Measurements from ENCODE around the gene ACAN.
"Not testable (repeated sequence)": the region's sequence is repeated elsewhere in the genome, so short reads cannot be mapped to it uniquely, and the experiment has no call there.

ACAN gene

GRCh38 chr15:88913017-88913849 lies 110.0 kb downstream of the ACAN start, which contains the start of gene MFGE8:
Gene MFGE8, minus strand, starts transcription at chr15:88913379. Its CDS starts 60 bp downstream, at chr15:88913319.
- Mint-ChIP-seq H3K27ac (ENCODE audit: low read depth) (peak within 1 kb of the TSS; percentile 88), H3K9me3 (no peaks in the 10 kb centered on the region), H3K4me3 (peak within 1 kb of the TSS; percentile 94), H3K36me3 (ENCODE audit: insufficient read depth) (no peaks in the 10 kb centered on the region), H3K27me3 (peaks cover 23% of the 10 kb centered on the region), H3K4me1 (peaks cover 10% of the 10 kb centered on the region)
- DNase-seq (ENCODE audit: low spot score in 2 of 2): peak; percentile 27 to 46
- peak; percentile 89 for ATAC-seq (replicated peaks; ENCODE audit: extremely low read depth, poor library complexity, severe bottlenecking)

- ATAC-seq (replicated peaks; ENCODE audit: extremely low read depth, poor library complexity, severe bottlenecking) (no peak), DNase-seq (ENCODE audit: low spot score in 2 of 2) (no peak)
- peaks cover 28% of the 10 kb centered on the region for H3K27me3 Mint-ChIP-seq
- H3K27ac Mint-ChIP-seq (ENCODE audit: low read depth): peak overlapping the region; percentile 88
- H3K4me3 Mint-ChIP-seq: peak overlapping the region; percentile 94
- H3K4me1 Mint-ChIP-seq: peaks cover 10% of the 10 kb centered on the region
- no peaks in the 10 kb centered on the region for H3K9me3 Mint-ChIP-seq
- H3K36me3 Mint-ChIP-seq (ENCODE audit: insufficient read depth): no peaks in the 10 kb centered on the region
Observed at GRCh38 chr15:88913850-88914169, 110.6 kb downstream of the ACAN start.

GRCh38 chr15:88915354-88915753 lies 112.1 kb downstream of the ACAN start:
- Mint-ChIP-seq H3K36me3 (ENCODE audit: insufficient read depth) (no peaks in the 10 kb centered on the region), H3K4me1 (peaks cover 10% of the 10 kb centered on the region), H3K4me3 (no peak overlapping the region), H3K27ac (ENCODE audit: low read depth) (no peak overlapping the region), H3K27me3 (peaks cover 44% of the 10 kb centered on the region), H3K9me3 (no peaks in the 10 kb centered on the region)
- ATAC-seq (replicated peaks; ENCODE audit: extremely low read depth, poor library complexity, severe bottlenecking) (no peak), DNase-seq (ENCODE audit: low spot score in 2 of 2) (no peak)

- ATAC-seq (replicated peaks; ENCODE audit: extremely low read depth, poor library complexity, severe bottlenecking): no peak
- Mint-ChIP-seq H3K9me3 (no peaks in the 10 kb centered on the region), H3K36me3 (ENCODE audit: insufficient read depth) (no peaks in the 10 kb centered on the region), H3K27me3 (peaks cover 47% of the 10 kb centered on the region), H3K27ac (ENCODE audit: low read depth) (no peak overlapping the region), H3K4me3 (no peak overlapping the region), H3K4me1 (peaks cover 5% of the 10 kb centered on the region)
- DNase-seq (ENCODE audit: low spot score in 2 of 2): no peak
Observed at GRCh38 chr15:88917760-88918159, 114.5 kb downstream of the ACAN start.

GRCh38 chr15:88918738-88919137 lies 115.5 kb downstream of the ACAN start:
- Mint-ChIP-seq H3K36me3 (ENCODE audit: insufficient read depth) (no peaks in the 10 kb centered on the region), H3K4me1 (peaks cover under 1% of the 10 kb centered on the region), H3K4me3 (no peak overlapping the region), H3K27ac (ENCODE audit: low read depth) (no peak overlapping the region), H3K9me3 (no peaks in the 10 kb centered on the region), H3K27me3 (peaks cover 47% of the 10 kb centered on the region)
- DNase-seq (ENCODE audit: low spot score in 2 of 2): no peak
- ATAC-seq (replicated peaks; ENCODE audit: extremely low read depth, poor library complexity, severe bottlenecking): no peak

- H3K4me3 Mint-ChIP-seq: no peak overlapping the region
- no peaks in the 10 kb centered on the region for H3K9me3 Mint-ChIP-seq
- DNase-seq (ENCODE audit: low spot score in 2 of 2): no peak
- H3K27ac Mint-ChIP-seq (ENCODE audit: low read depth): no peak overlapping the region
- H3K4me1 Mint-ChIP-seq: no peaks in the 10 kb centered on the region
- H3K36me3 Mint-ChIP-seq (ENCODE audit: insufficient read depth): no peaks in the 10 kb centered on the region
- H3K27me3 Mint-ChIP-seq: peaks cover 47% of the 10 kb centered on the region
- ATAC-seq (replicated peaks; ENCODE audit: extremely low read depth, poor library complexity, severe bottlenecking): no peak
Observed at GRCh38 chr15:88920186-88920891, 117.1 kb downstream of the ACAN start.

- not testable (repeated sequence) for H3K27ac Mint-ChIP-seq (ENCODE audit: low read depth); H3K4me3 Mint-ChIP-seq; ATAC-seq (replicated peaks; ENCODE audit: extremely low read depth, poor library complexity, severe bottlenecking); H3K9me3 Mint-ChIP-seq; DNase-seq (ENCODE audit: low spot score in 2 of 2); H3K36me3 Mint-ChIP-seq (ENCODE audit: insufficient read depth); H3K4me1 Mint-ChIP-seq
- H3K27me3 Mint-ChIP-seq: peaks cover 46% of the 10 kb centered on the region
Observed at GRCh38 chr15:88920892-88921435, 117.7 kb downstream of the ACAN start.

Measured in central memory CD8-positive, alpha-beta T cell (primary cell).